Large intestine (tissue), 3 donors: ENCODE measurements around the gene HPCAL1. TPM values are rescaled to one million over a fixed set of nuclear protein-coding genes. Genes with fewer than 3 reads are reported as not detected.
A peak's percentile ranks its signal among the peaks of the same experiment; 100 is the strongest.

Source experiments
- DNase-seq, 2 donors: peaks; one replicate each; pipeline versions ENCODE4 v3.0.0 to v3.0.0-alpha.2; 2013
- H3K27ac ChIP-seq: one replicate; pipeline ENCODE4 v1.5.1; 2013; ENCODE audit warnings: low read length
- H3K27me3 ChIP-seq: 2 replicates; pipeline ENCODE4 v1.6.1; 2013; ENCODE audit warnings: low read length; ENCODE audit not compliant: control insufficient read depth, insufficient read depth
- H3K36me3 ChIP-seq: 2 replicates; pipeline ENCODE4 v1.6.1; 2013; ENCODE audit warnings: low read length; ENCODE audit not compliant: control insufficient read depth, insufficient read depth
- H3K4me1 ChIP-seq: one replicate; pipeline ENCODE4 v1.6.1; 2013; ENCODE audit warnings: low read length; ENCODE audit not compliant: control insufficient read depth, insufficient read depth
- H3K4me3 ChIP-seq: one replicate; pipeline ENCODE4 v1.5.1; 2013; ENCODE audit warnings: low read length
- H3K9me3 ChIP-seq: one replicate; pipeline ENCODE4 v1.6.1; 2013; ENCODE audit warnings: mild to moderate bottlenecking, low read depth, low read length, moderate library complexity; ENCODE audit not compliant: control insufficient read depth
- WGBS: methylation state at CpG from one replicate; pipeline ENCODE4 v1.1.5; 2013; ENCODE audit warnings: low lambda C conversion rate; ENCODE audit not compliant: insufficient coverage; 5-methylcytosine and 5-hydroxymethylcytosine counted together
- polyA plus RNA-seq: library from polyadenylated mRNA; unstranded; fragments of 120-200 nt; gene quantifications from one replicate; pipeline ENCODE4 v1.2.1, GENCODE V29; 2013

HPCAL1 gene
- polyA plus RNA-seq, 1 donor: 68.7 TPM

DNA sequence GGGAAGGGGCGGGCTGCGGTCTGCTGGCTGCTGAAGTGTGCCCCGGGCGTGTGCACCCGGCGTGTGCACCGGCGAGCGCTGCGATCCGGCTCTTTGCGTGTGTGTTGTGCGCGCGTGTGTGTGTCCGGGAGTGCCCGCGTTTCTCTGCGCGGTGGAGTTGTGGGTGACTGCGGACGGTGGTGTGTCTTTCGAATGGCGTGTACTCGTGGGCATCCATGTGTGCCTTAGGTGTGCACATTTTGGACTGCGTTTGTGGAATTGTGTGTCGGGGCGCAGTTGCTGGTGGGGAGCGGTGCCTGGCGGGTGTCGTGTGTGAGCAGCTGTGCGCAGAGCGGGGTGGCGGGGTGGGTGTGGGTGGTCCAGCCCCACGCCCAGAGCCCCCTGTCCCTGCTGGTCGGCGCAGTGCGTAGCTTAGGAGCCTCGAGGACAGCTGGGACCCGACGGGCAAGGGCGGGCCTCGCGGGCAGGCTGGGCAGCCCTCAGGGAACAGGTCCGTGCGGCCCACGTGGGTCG lies 533 bp downstream of the HPCAL1 start:
- H3K9me3 ChIP-seq: no peaks in the 10 kb centered on the region
- WGBS: no CpG with 5 or more reads among the region's 48 CpGs
- no peak for DNase-seq
- peaks cover 40% of the 10 kb centered on the region for H3K4me1 ChIP-seq
- H3K27ac ChIP-seq: peak overlapping the region; percentile 61
- H3K36me3 ChIP-seq: no peaks in the 10 kb centered on the region
- peaks cover 4% of the 10 kb centered on the region for H3K27me3 ChIP-seq
- peak overlapping the region; percentile 81 for H3K4me3 ChIP-seq

- Histone ChIP-seq H3K9me3 (no peaks in the 10 kb centered on the region), H3K27me3 (peaks cover 4% of the 10 kb centered on the region), H3K27ac (peak overlapping the region; percentile 61), H3K36me3 (no peaks in the 10 kb centered on the region), H3K4me3 (peak overlapping the region; percentile 81), H3K4me1 (peaks cover 40% of the 10 kb centered on the region)
- 0% methylated on average over 3 of the region's 53 CpGs for WGBS
- DNase-seq: peak; percentile 44 to 63
Observed at GRCh38 chr2:10303694-10304378, 1.1 kb downstream of the HPCAL1 start.

GRCh38 chr2:10304458-10305253 lies 2.0 kb downstream of the HPCAL1 start:
- Histone ChIP-seq H3K4me1 (peaks cover 40% of the 10 kb centered on the region), H3K4me3 (peak overlapping the region; percentile 81), H3K27me3 (peaks cover 4% of the 10 kb centered on the region), H3K9me3 (no peaks in the 10 kb centered on the region), H3K27ac (peak overlapping the region; percentile 61), H3K36me3 (no peaks in the 10 kb centered on the region)
- no peak for DNase-seq
- WGBS: no CpG with 5 or more reads among the region's 28 CpGs

GRCh38 chr2:10305254-10305635 lies 2.5 kb downstream of the HPCAL1 start:
- Histone ChIP-seq H3K27me3 (peaks cover 4% of the 10 kb centered on the region), H3K4me1 (peaks cover 40% of the 10 kb centered on the region), H3K9me3 (no peaks in the 10 kb centered on the region), H3K4me3 (peak overlapping the region; percentile 81), H3K27ac (peak overlapping the region; percentile 61), H3K36me3 (no peaks in the 10 kb centered on the region)
- WGBS: no CpG with 5 or more reads among the region's 4 CpGs
- DNase-seq: peak in 1 of 2 donors; percentile 69

DNA sequence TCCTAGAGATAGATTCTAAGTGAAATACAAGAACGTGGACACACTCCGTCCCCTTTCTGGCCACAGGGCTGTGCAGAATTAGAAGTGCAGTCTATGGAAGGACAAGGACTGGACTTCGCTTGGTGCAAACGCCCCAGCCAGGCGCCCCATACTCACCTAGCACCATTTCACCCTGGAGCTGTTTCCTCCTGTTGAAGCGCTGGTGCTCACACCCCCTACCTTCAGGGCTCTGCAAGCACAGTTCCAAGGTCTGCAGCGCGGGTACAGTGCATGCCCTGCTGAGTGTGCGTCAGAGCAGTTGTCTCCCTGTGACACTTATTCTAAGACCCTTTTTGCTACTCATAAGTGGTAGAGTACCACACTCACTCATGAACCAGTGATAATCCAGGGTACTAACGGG lies 3.0 kb downstream of the HPCAL1 start:
- DNase-seq: peak; percentile 61 to 75
- Histone ChIP-seq H3K9me3 (no peaks in the 10 kb centered on the region), H3K36me3 (no peaks in the 10 kb centered on the region), H3K4me3 (peak overlapping the region; percentile 81), H3K27ac (peak overlapping the region; percentile 61), H3K4me1 (peaks cover 37% of the 10 kb centered on the region), H3K27me3 (peaks cover 4% of the 10 kb centered on the region)
- no CpG with 5 or more reads among the region's 10 CpGs for WGBS

DNA sequence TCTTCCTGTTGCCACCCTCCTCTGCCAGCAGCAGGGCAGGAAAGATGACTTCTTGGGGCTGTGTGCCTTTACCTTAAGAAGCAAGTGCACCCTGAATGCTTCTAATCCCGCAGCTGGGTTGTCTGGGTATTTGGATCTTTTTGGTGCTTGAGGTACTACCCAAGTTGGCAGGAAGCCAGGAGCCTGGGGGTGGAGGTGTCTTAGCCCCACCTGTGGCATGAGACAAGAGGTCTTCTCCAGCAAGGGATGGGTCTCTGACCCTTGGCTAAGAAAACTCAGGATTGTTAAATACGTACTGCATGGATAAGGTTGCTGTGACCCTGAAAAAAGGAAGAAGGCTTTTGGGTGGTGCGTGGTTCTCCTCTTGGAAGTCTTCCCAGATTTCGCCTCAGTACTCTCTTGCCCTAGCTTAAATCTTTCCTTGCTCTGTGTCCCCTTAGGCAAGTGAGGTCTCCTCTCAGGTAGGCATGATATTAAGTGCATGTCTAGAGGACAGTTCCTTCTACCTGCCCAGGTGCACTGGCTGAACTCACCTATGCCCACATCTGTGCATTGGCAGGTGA lies 4.3 kb downstream of the HPCAL1 start:
- peaks cover 4% of the 10 kb centered on the region for H3K27me3 ChIP-seq
- no peak for DNase-seq
- WGBS: 75% methylated on average over 1 of the region's 4 CpGs
- no peaks in the 10 kb centered on the region for H3K9me3 ChIP-seq
- H3K4me1 ChIP-seq: peaks cover 25% of the 10 kb centered on the region
- no peak overlapping the region for H3K27ac ChIP-seq
- no peak overlapping the region for H3K4me3 ChIP-seq
- H3K36me3 ChIP-seq: no peaks in the 10 kb centered on the region

- peaks cover 2% of the 10 kb centered on the region for H3K36me3 ChIP-seq
- peaks cover 22% of the 10 kb centered on the region for H3K4me1 ChIP-seq
- no peak for DNase-seq
- WGBS: 100% methylated on average over 1 of the region's 7 CpGs
- no peak overlapping the region for H3K27ac ChIP-seq
- no peaks in the 10 kb centered on the region for H3K9me3 ChIP-seq
- H3K27me3 ChIP-seq: peaks cover 4% of the 10 kb centered on the region
- no peak overlapping the region for H3K4me3 ChIP-seq
Observed at GRCh38 chr2:10307561-10308156, 5.0 kb downstream of the HPCAL1 start.

GRCh38 chr2:10308866-10309265 lies 6.2 kb downstream of the HPCAL1 start:
- DNase-seq: no peak
- no peak overlapping the region for H3K27ac ChIP-seq
- peaks cover 4% of the 10 kb centered on the region for H3K27me3 ChIP-seq
- H3K9me3 ChIP-seq: no peaks in the 10 kb centered on the region
- H3K4me1 ChIP-seq: peaks cover 22% of the 10 kb centered on the region
- no peak overlapping the region for H3K4me3 ChIP-seq
- WGBS: no CpG with 5 or more reads among the region's 2 CpGs
- H3K36me3 ChIP-seq: peaks cover 7% of the 10 kb centered on the region

- no peak for DNase-seq
- H3K27ac ChIP-seq: no peak overlapping the region
- peaks cover 7% of the 10 kb centered on the region for H3K36me3 ChIP-seq
- H3K4me3 ChIP-seq: no peak overlapping the region
- no peaks in the 10 kb centered on the region for H3K9me3 ChIP-seq
- peaks cover 21% of the 10 kb centered on the region for H3K4me1 ChIP-seq
- peaks cover 4% of the 10 kb centered on the region for H3K27me3 ChIP-seq
- no CpG with 5 or more reads among the region's 3 CpGs for WGBS
Observed at GRCh38 chr2:10309286-10309685, 6.6 kb downstream of the HPCAL1 start.

DNA sequence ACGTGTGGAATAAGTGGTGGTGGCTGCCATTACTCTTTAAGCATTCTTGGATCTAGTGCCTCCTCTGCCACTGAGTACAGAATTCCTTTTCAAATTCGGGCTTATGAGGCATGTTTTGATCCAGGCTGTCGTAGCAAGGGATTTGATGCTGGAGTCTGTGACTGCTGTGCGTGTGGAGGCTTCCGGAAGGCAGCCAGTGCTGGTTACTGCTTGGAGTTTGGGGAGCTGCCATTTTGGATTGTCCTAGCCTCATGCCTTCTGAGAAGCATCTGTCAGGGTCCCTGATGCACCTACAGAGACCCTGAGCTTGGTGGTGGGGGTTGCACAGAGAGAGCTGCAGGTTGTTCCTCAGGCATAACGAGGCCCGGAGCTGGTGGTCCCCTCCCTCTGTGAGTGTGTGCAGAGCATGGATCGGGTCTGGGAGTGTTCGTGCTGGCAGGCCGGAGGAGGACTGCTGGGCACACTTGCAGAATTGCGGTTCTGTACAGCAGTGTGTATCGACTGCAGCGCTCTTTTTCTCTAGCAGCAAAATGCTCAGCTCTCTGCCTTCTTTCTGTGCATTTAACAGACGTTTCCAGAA lies 7.7 kb downstream of the HPCAL1 start:
- H3K4me1 ChIP-seq: peaks cover 11% of the 10 kb centered on the region
- no peaks in the 10 kb centered on the region for H3K9me3 ChIP-seq
- no peak for DNase-seq
- no peak overlapping the region for H3K4me3 ChIP-seq
- WGBS: 40% methylated on average over 1 of the region's 14 CpGs
- no peak overlapping the region for H3K27ac ChIP-seq
- no peaks in the 10 kb centered on the region for H3K27me3 ChIP-seq
- peaks cover 7% of the 10 kb centered on the region for H3K36me3 ChIP-seq
